GM12873 (cell line): ENCODE measurements around the gene KAT2B.

Experiments
- CTCF ChIP-seq: IDR thresholded peaks from 2 replicates; pipeline ENCODE4 v1.5.1; 2012; ENCODE audit warnings: low read depth, mild to moderate bottlenecking, moderate library complexity, low read length, control low read depth; ENCODE audit not compliant: insufficient read depth; ENCODE audit errors: missing control alignments

KAT2B gene

GRCh38 chr3:20154928-20155327 is 114.7 kb downstream of the KAT2B start:
- TF ChIP-seq CTCF, result no peak

GRCh38 chr3:20160230-20160629 is 120.0 kb downstream of the KAT2B start:
- TF ChIP-seq CTCF, result no peak

GRCh38 chr3:20161714-20162113 is 121.5 kb downstream of the KAT2B start:
- TF ChIP-seq CTCF, result no peak

GRCh38 chr3:20173844-20174410 is 133.7 kb downstream of the KAT2B start:
- no peak for TF ChIP-seq CTCF

- TF ChIP-seq CTCF, result no peak
Observed at GRCh38 chr3:20181276-20181675, 141.0 kb downstream of the KAT2B start.

GRCh38 chr3:20182206-20182605 is 142.0 kb downstream of the KAT2B start:
- TF ChIP-seq CTCF, result no peak

GRCh38 chr3:20185331-20185678 is 145.1 kb downstream of the KAT2B start:
- no peak for TF ChIP-seq CTCF
